CD14-positive monocyte (primary cell): ENCODE measurements around the gene RDH13. TPM values are rescaled to one million over a fixed set of nuclear protein-coding genes. Genes with fewer than 3 reads are reported as not detected.

Experiments used
- DNase-seq, 3 donors: peaks; one replicate each; pipeline ENCODE4 v3.0.0-alpha.2; 2011 to 2022
- H2AFZ ChIP-seq: 2 replicates; pipeline ENCODE4 v1.6.0; 2012; ENCODE audit warnings: mild to moderate bottlenecking, low read depth, low read length, inconsistent platforms; ENCODE audit not compliant: insufficient read depth, poor library complexity, severe bottlenecking
- H3K27ac ChIP-seq, 2 donors: 1 replicate in 1 of 2; 2 replicates in 1 of 2; pipeline ENCODE4 v1.5.1; 2012 to 2013; ENCODE audit warnings: low read length in 2 of 2, control low read depth in 1 of 2, inconsistent platforms in 1 of 2, low read depth in 1 of 2, mild to moderate bottlenecking in 1 of 2
- H3K27me3 ChIP-seq, 2 donors: one replicate each; pipeline versions ENCODE4 v1.6.0 to v1.6.1; 2011 to 2013; ENCODE audit warnings: low read length in 2 of 2; ENCODE audit not compliant: control insufficient read depth in 2 of 2, insufficient read depth in 2 of 2
- H3K36me3 ChIP-seq, 2 donors: replicated peaks in 1 of 2; 1 replicate in 1 of 2; 2 replicates in 1 of 2; pipeline versions ENCODE4 v1.5.1 to v1.6.1; 2012 to 2013; ENCODE audit warnings: low read length in 2 of 2, control low read depth in 1 of 2, inconsistent platforms in 1 of 2, mild to moderate bottlenecking in 1 of 2; ENCODE audit not compliant: insufficient read depth in 2 of 2, control insufficient read depth in 1 of 2
- H3K4me1 ChIP-seq, 2 donors: 1 replicate in 1 of 2; 2 replicates in 1 of 2; pipeline versions ENCODE4 v1.5.1 to v1.6.1; 2012 to 2013; ENCODE audit warnings: low read length in 2 of 2, control low read depth in 1 of 2, inconsistent platforms in 1 of 2, mild to moderate bottlenecking in 1 of 2, moderate library complexity in 1 of 2; ENCODE audit not compliant: insufficient read depth in 2 of 2, control insufficient read depth in 1 of 2
- H3K4me2 ChIP-seq: replicated peaks from 2 replicates; pipeline ENCODE3; 2012; ENCODE audit warnings: low read length, moderate library complexity, mild to moderate bottlenecking; ENCODE audit not compliant: poor library complexity, severe bottlenecking; ENCODE audit errors: extremely low read depth
- H3K4me3 ChIP-seq, 3 experiments: fragments of 200-600 bp in 1 of 3; sonication (generic) in 1 of 3; replicated peaks in 1 of 3; 1 replicate in 2 of 3; 2 replicates in 1 of 3; pipeline ENCODE4 v1.5.1; 2011 to 2013; ENCODE audit warnings: low read length in 3 of 3, mild to moderate bottlenecking in 3 of 3, control low read depth in 2 of 3, low read depth in 2 of 3, inconsistent platforms in 1 of 3, moderate library complexity in 1 of 3
- H3K79me2 ChIP-seq: 2 replicates; pipeline ENCODE4 v1.6.0; 2012; ENCODE audit warnings: mild to moderate bottlenecking, control low read depth, inconsistent platforms, low read length, moderate library complexity; ENCODE audit not compliant: insufficient read depth
- H3K9ac ChIP-seq: 2 replicates; pipeline ENCODE4 v1.6.0; 2017; ENCODE audit warnings: low read length, mild to moderate bottlenecking; ENCODE audit not compliant: insufficient read depth, poor library complexity, severe bottlenecking
- H3K9me3 ChIP-seq, 2 donors: replicated peaks in 1 of 2; 1 replicate in 1 of 2; 2 replicates in 1 of 2; pipeline versions ENCODE4 v1.5.1 to v1.6.1; 2012 to 2013; ENCODE audit warnings: low read length in 2 of 2, control low read depth in 1 of 2; ENCODE audit not compliant: control insufficient read depth in 1 of 2, insufficient read depth in 1 of 2
- H4K20me1 ChIP-seq: 2 replicates; pipeline ENCODE4 v1.6.0; 2012; ENCODE audit warnings: mild to moderate bottlenecking, low read length, control low read depth, moderate library complexity; ENCODE audit not compliant: insufficient read depth
- H3K27ac Mint-ChIP-seq, 7 donors: one replicate each; pipeline ENCODE4 v1.8.0; 2020; ENCODE audit warnings: mild to moderate bottlenecking in 7 of 7, mixed read lengths in 7 of 7, moderate library complexity in 6 of 7, inconsistent platforms in 2 of 7
- H3K27me3 Mint-ChIP-seq, 3 donors: one replicate each; pipeline ENCODE4 v1.8.0; 2021 to 2022; ENCODE audit warnings: low read depth in 3 of 3, mild to moderate bottlenecking in 3 of 3, mixed read lengths in 3 of 3, moderate library complexity in 3 of 3, inconsistent platforms in 1 of 3
- H3K36me3 Mint-ChIP-seq, 2 donors: one replicate each; pipeline ENCODE4 v1.8.0; 2020; ENCODE audit warnings: mixed read lengths in 2 of 2, inconsistent platforms in 1 of 2, mild to moderate bottlenecking in 1 of 2
- H3K4me1 Mint-ChIP-seq: one replicate; pipeline ENCODE4 v1.8.0; 2020; ENCODE audit warnings: mild to moderate bottlenecking, mixed read lengths
- H3K4me3 Mint-ChIP-seq, 2 donors: one replicate each; pipeline ENCODE4 v1.8.0; 2020; ENCODE audit warnings: mild to moderate bottlenecking in 2 of 2, mixed read lengths in 2 of 2, moderate library complexity in 1 of 2
- H3K9me3 Mint-ChIP-seq, 7 donors: one replicate each; pipeline ENCODE4 v1.8.0; 2020 to 2022; ENCODE audit warnings: mixed read lengths in 7 of 7, mild to moderate bottlenecking in 6 of 7, moderate library complexity in 6 of 7, inconsistent platforms in 2 of 7
- WGBS: methylation state at CpG from one replicate; pipeline ENCODE4 v1.1.5; 2013; ENCODE audit warnings: missing lambda C conversion rate; ENCODE audit not compliant: insufficient coverage; 5-methylcytosine and 5-hydroxymethylcytosine counted together
- intact Hi-C, 2 donors: fragments of 100-400 bp; cut with micrococcal nuclease; formaldehyde crosslinking; loops; one replicate each; pipeline versions ENCODE4 v1.15.0 to v1.15.1; 2023
- polyA minus RNA-seq: library from RNA; depleted of rRNA, polyadenylated mRNA; stranded (reverse); fragments of >200 nt; gene quantifications from 2 replicates; pipeline ENCODE4 v1.2.3, GENCODE V29; 2012
- polyA plus RNA-seq, 3 donors: library from polyadenylated mRNA; depleted of rRNA in 1 of 3; unstranded in 2 of 3; stranded (reverse) in 1 of 3; fragments of 300-500 nt in 2 of 3; fragments of >200 nt in 1 of 3; fragmentation: Illumina TruSeq in 2 of 3; gene quantifications; 1 replicate in 2 of 3; 2 replicates in 1 of 3; pipeline ENCODE4 v1.2.3, GENCODE V29; 2012 to 2021
- total RNA-seq, 12 experiments: library from RNA in 1 of 12; stranded (reverse) in 1 of 12; fragments of 120-200 nt in 1 of 12; gene quantifications; one replicate each; pipeline ENCODE4 v1.2.4 and lab custom pipeline; 2013 to 2026; ENCODE audit warnings: mixed read lengths in 6 of 12, inconsistent platforms in 1 of 12
- TF ChIP-seq, protein P1 (sequence below): fragments of 200-600 bp; IDR thresholded peaks from one replicate; pipeline ENCODE4 v1.8.0; 2022; ENCODE audit warnings: antibody characterized with exemption, mild to moderate bottlenecking

RDH13 gene, protein sequence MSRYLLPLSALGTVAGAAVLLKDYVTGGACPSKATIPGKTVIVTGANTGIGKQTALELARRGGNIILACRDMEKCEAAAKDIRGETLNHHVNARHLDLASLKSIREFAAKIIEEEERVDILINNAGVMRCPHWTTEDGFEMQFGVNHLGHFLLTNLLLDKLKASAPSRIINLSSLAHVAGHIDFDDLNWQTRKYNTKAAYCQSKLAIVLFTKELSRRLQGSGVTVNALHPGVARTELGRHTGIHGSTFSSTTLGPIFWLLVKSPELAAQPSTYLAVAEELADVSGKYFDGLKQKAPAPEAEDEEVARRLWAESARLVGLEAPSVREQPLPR
- 5.0 TPM for total RNA-seq (2013)
- polyA plus RNA-seq (1 to 10 TPM; 1.6 to 4.0 (median 2.3) TPM), polyA minus RNA-seq (4.4 and 7.7 TPM in 2 replicates), total RNA-seq (lab: John Stamatoyannopoulos, UW) (0.34 to 3.5 (median 1.8) reads per million in 11 experiments)

DNA sequence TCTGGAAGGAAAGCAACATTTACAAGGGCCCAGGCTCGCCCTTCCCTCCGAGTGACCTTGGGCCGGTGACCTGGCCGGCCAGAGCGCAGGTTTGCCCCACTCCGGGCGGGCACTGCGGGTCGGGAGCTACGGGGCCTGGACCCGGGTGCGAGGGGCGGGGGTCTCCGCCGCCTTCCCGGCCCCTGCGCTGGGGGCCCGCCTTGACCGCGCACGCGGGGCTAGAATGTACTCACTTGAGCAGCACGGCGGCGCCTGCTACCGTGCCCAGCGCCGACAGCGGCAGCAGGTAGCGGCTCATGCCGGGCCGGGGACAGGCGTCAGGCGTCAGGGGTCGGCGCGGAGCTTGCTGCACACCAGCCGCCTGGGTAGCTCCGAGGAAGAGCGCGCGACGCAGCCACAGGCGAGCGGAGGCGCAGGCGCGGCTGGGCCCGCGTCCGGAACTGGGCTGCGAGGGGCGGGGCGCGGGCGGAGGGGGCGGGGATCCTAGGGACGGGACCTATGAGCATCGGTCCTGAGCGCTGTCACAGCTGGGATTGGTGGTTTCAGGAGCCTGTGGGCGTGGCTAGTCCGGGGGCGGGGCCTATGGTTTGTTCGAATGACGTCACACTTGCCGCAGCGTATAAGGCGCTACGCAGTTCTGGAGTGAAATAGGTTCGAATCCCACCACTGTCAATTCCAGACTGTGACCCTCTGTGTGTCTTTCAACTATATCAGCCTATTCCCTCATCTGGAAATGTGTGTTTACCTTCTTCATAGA lies at the start of gene RDH13:
Gene RDH13 (minus strand): TSS at position 414 of the 757 bp plus-strand sequence. CDS start 116 bp downstream, at position 298.
- peaks cover 5 to 19% of the 10 kb centered on the region in 2 donors for H3K27me3 ChIP-seq
- TF ChIP-seq, protein P1, sequence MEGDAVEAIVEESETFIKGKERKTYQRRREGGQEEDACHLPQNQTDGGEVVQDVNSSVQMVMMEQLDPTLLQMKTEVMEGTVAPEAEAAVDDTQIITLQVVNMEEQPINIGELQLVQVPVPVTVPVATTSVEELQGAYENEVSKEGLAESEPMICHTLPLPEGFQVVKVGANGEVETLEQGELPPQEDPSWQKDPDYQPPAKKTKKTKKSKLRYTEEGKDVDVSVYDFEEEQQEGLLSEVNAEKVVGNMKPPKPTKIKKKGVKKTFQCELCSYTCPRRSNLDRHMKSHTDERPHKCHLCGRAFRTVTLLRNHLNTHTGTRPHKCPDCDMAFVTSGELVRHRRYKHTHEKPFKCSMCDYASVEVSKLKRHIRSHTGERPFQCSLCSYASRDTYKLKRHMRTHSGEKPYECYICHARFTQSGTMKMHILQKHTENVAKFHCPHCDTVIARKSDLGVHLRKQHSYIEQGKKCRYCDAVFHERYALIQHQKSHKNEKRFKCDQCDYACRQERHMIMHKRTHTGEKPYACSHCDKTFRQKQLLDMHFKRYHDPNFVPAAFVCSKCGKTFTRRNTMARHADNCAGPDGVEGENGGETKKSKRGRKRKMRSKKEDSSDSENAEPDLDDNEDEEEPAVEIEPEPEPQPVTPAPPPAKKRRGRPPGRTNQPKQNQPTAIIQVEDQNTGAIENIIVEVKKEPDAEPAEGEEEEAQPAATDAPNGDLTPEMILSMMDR, result no peak
- Mint-ChIP-seq H3K36me3 (peaks cover 10 to 12% of the 10 kb centered on the region in 2 donors), H3K4me3 (peak within 1 kb of the TSS; percentile 75 to 91), H3K27me3 (peaks cover 26 to 33% (median 30%) of the 10 kb centered on the region in 3 donors), H3K9me3 (peaks cover 0 to 8% (median 7%) of the 10 kb centered on the region in 7 donors), H3K27ac (peak within 1 kb of the TSS in 5 of 7 donors; percentile 35 to 70 (median 65)), H3K4me1 (peaks cover 12% of the 10 kb centered on the region)
- H3K9me3 ChIP-seq, result peaks cover 0 to 4% of the 10 kb centered on the region in 2 donors
- H3K4me3 ChIP-seq, result peak within 1 kb of the TSS; percentile 38 to 81 (median 44)
- H3K27ac ChIP-seq, result peak within 1 kb of the TSS in 1 of 2 donors; percentile 36
- H3K4me2 ChIP-seq, result peak within 1 kb of the TSS; percentile 94
- H3K9ac ChIP-seq, result peak within 1 kb of the TSS; percentile 72
- H2AFZ ChIP-seq, result peak within 1 kb of the TSS; percentile 94
- no peaks in the 10 kb centered on the region for H3K79me2 ChIP-seq
- peaks cover 8 to 10% of the 10 kb centered on the region in 2 donors for H3K4me1 ChIP-seq
- H4K20me1 ChIP-seq, result no peaks in the 10 kb centered on the region
- DNase-seq, result peak; percentile 90 to 95 (median 90)
- peaks cover under 1 to 5% of the 10 kb centered on the region in 2 donors for H3K36me3 ChIP-seq
- WGBS, result under 1% methylated on average over 65 of the region's 70 CpGs
- intact Hi-C loops, result no loop called here

DNA sequence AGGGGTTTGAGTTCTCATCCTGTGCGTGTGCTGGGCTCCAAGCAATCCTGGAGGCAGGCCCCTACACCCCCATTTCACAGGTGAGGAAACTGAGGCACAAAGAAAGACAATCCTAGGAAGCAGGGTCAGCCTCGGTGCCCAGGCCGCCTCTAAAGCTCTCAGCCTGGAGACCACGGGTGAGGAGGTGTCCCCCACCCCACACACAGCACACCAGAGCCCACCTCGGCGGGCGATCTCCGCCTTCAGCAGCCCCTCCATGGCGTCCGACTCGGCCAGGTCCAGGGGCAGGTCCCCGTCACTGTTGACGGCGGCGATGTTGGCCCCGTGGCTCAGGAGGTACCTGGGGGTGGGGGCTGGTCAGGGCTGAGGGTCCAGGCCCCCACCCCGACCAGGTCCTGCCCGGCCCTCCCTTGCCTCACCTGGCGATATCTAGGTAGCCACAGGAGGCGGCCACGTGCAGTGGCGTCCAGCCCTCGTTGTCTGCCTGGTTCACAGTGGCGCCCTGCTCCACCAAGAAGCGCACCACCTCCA lies 49.4 kb upstream of the RDH13 start:
- TF ChIP-seq, protein P1, result no peak
- H3K27ac Mint-ChIP-seq, result no peak overlapping the region
- Histone ChIP-seq H4K20me1 (peaks cover 94% of the 10 kb centered on the region), H3K9ac (no peak overlapping the region), H3K79me2 (peaks cover 78% of the 10 kb centered on the region), H3K4me2 (no peak overlapping the region), H3K4me1 (peaks cover 12 to 25% of the 10 kb centered on the region in 2 donors), H3K4me3 (no peak overlapping the region), H3K9me3 (no peaks in the 10 kb centered on the region), H3K36me3 (peaks cover 35 to 49% of the 10 kb centered on the region in 2 donors), H3K27me3 (no peaks in the 10 kb centered on the region), H3K27ac (no peak overlapping the region), H2AFZ (no peak overlapping the region)
- H3K36me3 Mint-ChIP-seq, result peaks cover 28 to 62% of the 10 kb centered on the region in 2 donors
- no peaks in the 10 kb centered on the region for H3K9me3 Mint-ChIP-seq
- 95% methylated on average over 20 of the region's 25 CpGs for WGBS
- peaks cover 22% of the 10 kb centered on the region for H3K4me1 Mint-ChIP-seq
- peak in 1 of 3 donors; percentile 3 for DNase-seq
- H3K27me3 Mint-ChIP-seq, result peaks cover 0 to 1% (median 0%) of the 10 kb centered on the region in 3 donors
- intact Hi-C loops, result loop anchor here in 1 of 2 donors (10.0 kb wide), 1 partner anchor 142 kb away; the partner anchor contains the start of gene PPP6R1
- no peak overlapping the region for H3K4me3 Mint-ChIP-seq
